ENCODE data around the gene SURF4. TPM values are rescaled to one million over a fixed set of nuclear protein-coding genes. Genes with fewer than 3 reads are reported as not detected.

Gene SURF4
- total RNA-seq: 100 to 1,000 TPM; 358 to 368 TPM

- Mint-ChIP-seq H3K36me3 (peaks cover 34% of the 10 kb centered on the region), H3K9me3 (no peaks in the 10 kb centered on the region), H3K27me3 (no peaks in the 10 kb centered on the region), H3K27ac (peak within 1 kb of the TSS; percentile 96), H3K4me3 (peak within 1 kb of the TSS; percentile 97), H3K4me1 (ENCODE audit: low read depth) (peaks cover 35% of the 10 kb centered on the region)
- ChIA-PET POLR2A (interaction anchor here (0.8 to 14.2 kb wide), 8 partner anchors 11 to 102 kb away, joined by 3 to 381 read pairs (median 4); partner anchors contain the start of genes MED22, RPL7A, SLC2A6 and SURF1), CTCF (interaction anchor here (0.6 to 6.5 kb wide), 6 partner anchors 14 to 34 kb away, joined by 3 to 76 read pairs (median 3); partner anchors contain the start of genes MED22 and RPL7A)
- intact Hi-C loops (cut with micrococcal nuclease): loop anchor here (1.0 to 10.0 kb wide), 3 partner anchors 28 to 1019 kb away; partner anchors contain the start of genes MED22, RPL7A and SURF6
- DNase-seq: peak; percentile 97
Observed at GRCh38 chr9:133375724-133376654, at the start of gene SURF4, which contains the start of gene STKLD1. Gene SURF4 (minus strand): TSS chr9:133376060. CDS start chr9:133375969, 91 bp downstream. Gene STKLD1 (plus strand): TSS chr9:133376366. CDS start chr9:133376474, 108 bp downstream.

GRCh38 chr9:133425049-133425632 lies 49.3 kb upstream of the SURF4 start:
- Mint-ChIP-seq H3K4me3 (no peak overlapping the region), H3K27me3 (peaks cover 26% of the 10 kb centered on the region), H3K27ac (no peak overlapping the region), H3K36me3 (no peaks in the 10 kb centered on the region), H3K4me1 (ENCODE audit: low read depth) (peaks cover 22% of the 10 kb centered on the region), H3K9me3 (no peaks in the 10 kb centered on the region)
- no peak for DNase-seq
- intact Hi-C loops (cut with micrococcal nuclease): no loop called here
- POLR2A ChIA-PET: no interaction called here
- CTCF ChIA-PET: no interaction called here

- no peak overlapping the region for H3K27ac Mint-ChIP-seq
- POLR2A ChIA-PET: no interaction called here
- H3K9me3 Mint-ChIP-seq: no peaks in the 10 kb centered on the region
- intact Hi-C loops (cut with micrococcal nuclease): loop anchor here (5.0 kb wide), 1 partner anchor 33 kb away; the partner anchor contains the start of gene CACFD1
- no peak for DNase-seq
- no peaks in the 10 kb centered on the region for H3K36me3 Mint-ChIP-seq
- peaks cover 23% of the 10 kb centered on the region for H3K27me3 Mint-ChIP-seq
- H3K4me1 Mint-ChIP-seq (ENCODE audit: low read depth): peaks cover 24% of the 10 kb centered on the region
- no peak overlapping the region for H3K4me3 Mint-ChIP-seq
- CTCF ChIA-PET: no interaction called here
Observed at GRCh38 chr9:133424187-133424586, 48.3 kb upstream of the SURF4 start.

- H3K27ac Mint-ChIP-seq: no peak overlapping the region
- H3K4me1 Mint-ChIP-seq (ENCODE audit: low read depth): peaks cover 32% of the 10 kb centered on the region
- H3K9me3 Mint-ChIP-seq: no peaks in the 10 kb centered on the region
- H3K27me3 Mint-ChIP-seq: peaks cover 22% of the 10 kb centered on the region
- H3K36me3 Mint-ChIP-seq: no peaks in the 10 kb centered on the region
- no peak overlapping the region for H3K4me3 Mint-ChIP-seq
- intact Hi-C loops (cut with micrococcal nuclease): loop anchor here (5.0 kb wide), 1 partner anchor 34 kb away; the partner anchor contains the start of gene CACFD1
- CTCF ChIA-PET: interaction anchor here (0.5 kb wide), 1 partner anchor 56 kb away, joined by 3 read pairs; the partner anchor contains the start of gene SLC2A6
- DNase-seq: no peak
- POLR2A ChIA-PET: no interaction called here
Observed at GRCh38 chr9:133423216-133423615, 47.4 kb upstream of the SURF4 start.

GRCh38 chr9:133421615-133422542 lies 46.0 kb upstream of the SURF4 start, which contains the start of gene ADAMTS13:
Gene ADAMTS13 (plus strand): TSS chr9:133422367. CDS start chr9:133422444, 77 bp downstream.
- no peaks in the 10 kb centered on the region for H3K9me3 Mint-ChIP-seq
- H3K27ac Mint-ChIP-seq: peak within 1 kb of the TSS; percentile 81
- peaks cover 31% of the 10 kb centered on the region for H3K4me1 Mint-ChIP-seq (ENCODE audit: low read depth)
- peaks cover 4% of the 10 kb centered on the region for H3K36me3 Mint-ChIP-seq
- intact Hi-C loops (cut with micrococcal nuclease): loop anchor here (1.0 to 5.0 kb wide), 2 partner anchors 15 to 35 kb away; partner anchors contain the start of gene CACFD1
- CTCF ChIA-PET: interaction anchor here (1.0 kb wide), 1 partner anchor 51 kb away, joined by 5 read pairs; no protein-coding TSS in a partner anchor
- POLR2A ChIA-PET: no interaction called here
- no peak within 1 kb of the TSS for H3K4me3 Mint-ChIP-seq
- DNase-seq: peak; percentile 83
- H3K27me3 Mint-ChIP-seq: peaks cover 11% of the 10 kb centered on the region

GRCh38 chr9:133420392-133420827 lies 44.5 kb upstream of the SURF4 start:
- POLR2A ChIA-PET: no interaction called here
- H3K4me3 Mint-ChIP-seq: no peak overlapping the region
- CTCF ChIA-PET: no interaction called here
- peak; percentile 39 for DNase-seq
- intact Hi-C loops (cut with micrococcal nuclease): loop anchor here (5.0 kb wide), 1 partner anchor 37 kb away; the partner anchor contains the start of gene CACFD1
- peaks cover 46% of the 10 kb centered on the region for H3K4me1 Mint-ChIP-seq (ENCODE audit: low read depth)
- H3K36me3 Mint-ChIP-seq: peaks cover 4% of the 10 kb centered on the region
- no peaks in the 10 kb centered on the region for H3K9me3 Mint-ChIP-seq
- H3K27ac Mint-ChIP-seq: peak overlapping the region; percentile 81
- peaks cover 4% of the 10 kb centered on the region for H3K27me3 Mint-ChIP-seq

GRCh38 chr9:133419005-133419404 lies 43.1 kb upstream of the SURF4 start:
- Mint-ChIP-seq H3K27ac (peak overlapping the region; percentile 88), H3K27me3 (no peaks in the 10 kb centered on the region), H3K36me3 (peaks cover 15% of the 10 kb centered on the region), H3K4me1 (ENCODE audit: low read depth) (peaks cover 58% of the 10 kb centered on the region), H3K9me3 (no peaks in the 10 kb centered on the region), H3K4me3 (peak overlapping the region; percentile 92)
- ChIA-PET POLR2A (interaction anchor here (1.0 kb wide), 1 partner anchor 388 kb away, joined by 3 read pairs; the partner anchor contains the start of gene GTF3C5), CTCF (interaction anchor here (1.3 kb wide), 1 partner anchor 233 kb away, joined by 4 read pairs; no protein-coding TSS in a partner anchor)
- intact Hi-C loops (cut with micrococcal nuclease): loop anchor here (2.0 to 5.0 kb wide), 2 partner anchors 48 to 58 kb away; partner anchors contain the start of gene SLC2A6
- no peak for DNase-seq

GRCh38 chr9:133417541-133418461 lies 41.9 kb upstream of the SURF4 start, which contains the start of gene REXO4:
Gene REXO4 (minus strand): TSS chr9:133418010. CDS start chr9:133417844, 166 bp downstream.
- POLR2A ChIA-PET: interaction anchor here (1.0 to 3.0 kb wide), 3 partner anchors 46 to 387 kb away, joined by 3 to 15 read pairs (median 4); partner anchors contain the start of genes GTF3C5, MED22 and RPL7A
- Mint-ChIP-seq H3K27me3 (no peaks in the 10 kb centered on the region), H3K36me3 (peaks cover 22% of the 10 kb centered on the region), H3K4me1 (ENCODE audit: low read depth) (peaks cover 59% of the 10 kb centered on the region), H3K9me3 (no peaks in the 10 kb centered on the region), H3K27ac (peak within 1 kb of the TSS; percentile 88), H3K4me3 (peak within 1 kb of the TSS; percentile 92)
- intact Hi-C loops (cut with micrococcal nuclease): loop anchor here (2.0 to 5.0 kb wide), 2 partner anchors 47 to 60 kb away; partner anchors contain the start of gene SLC2A6
- peak; percentile 92 for DNase-seq
- CTCF ChIA-PET: interaction anchor here (0.9 to 1.3 kb wide), 5 partner anchors 10 to 396 kb away, joined by 3 to 6 read pairs (median 4); no protein-coding TSS in a partner anchor

- no peaks in the 10 kb centered on the region for H3K9me3 Mint-ChIP-seq
- H3K36me3 Mint-ChIP-seq: peaks cover 34% of the 10 kb centered on the region
- POLR2A ChIA-PET: interaction anchor here (0.5 to 1.3 kb wide), 2 partner anchors 60 to 62 kb away, joined by 3 to 4 read pairs; no protein-coding TSS in a partner anchor
- intact Hi-C loops (cut with micrococcal nuclease): loop anchor here (5.0 kb wide), 1 partner anchor 62 kb away; the partner anchor contains the start of gene SLC2A6
- H3K27ac Mint-ChIP-seq: no peak overlapping the region
- no peak overlapping the region for H3K4me3 Mint-ChIP-seq
- CTCF ChIA-PET: interaction anchor here (0.7 kb wide), 1 partner anchor 328 kb away, joined by 3 read pairs; no protein-coding TSS in a partner anchor
- peaks cover 41% of the 10 kb centered on the region for H3K4me1 Mint-ChIP-seq (ENCODE audit: low read depth)
- DNase-seq: no peak
- H3K27me3 Mint-ChIP-seq: no peaks in the 10 kb centered on the region
Observed at GRCh38 chr9:133415170-133415569, 39.3 kb upstream of the SURF4 start.
